Astrocyte of the spinal cord (primary cell): Measurements from ENCODE around the gene ETV4.

Source experiments
- DNase-seq: peaks from one replicate; pipeline ENCODE4 v3.0.0; 2011; ENCODE audit warnings: low read depth, low spot score
- H3K4me3 ChIP-seq: 2 replicates; pipeline ENCODE4 v1.5.1; 2011; ENCODE audit warnings: low read depth, mild to moderate bottlenecking, low read length, moderate library complexity
- CTCF ChIP-seq: IDR thresholded peaks from 2 replicates; pipeline ENCODE4 v1.5.1; 2012; ENCODE audit warnings: low read depth, mild to moderate bottlenecking, low read length, inconsistent platforms
- in situ Hi-C: cut with HindIII; loops from 2 replicates; pipeline ENCODE4 v1.10.0; 2017; ENCODE audit warnings: low sequenced_read_pairs

Gene ETV4

GRCh38 chr17:43573579-43574321 lies 27.6 kb upstream of the ETV4 start:
- no peak overlapping the region for H3K4me3 ChIP-seq
- in situ Hi-C loops: no loop called here
- TF ChIP-seq CTCF: no peak
- no peak for DNase-seq

GRCh38 chr17:43572368-43572980 lies 26.3 kb upstream of the ETV4 start:
- in situ Hi-C loops: no loop called here
- TF ChIP-seq CTCF: no peak
- no peak overlapping the region for H3K4me3 ChIP-seq
- DNase-seq: no peak

GRCh38 chr17:43570518-43570928 lies 24.4 kb upstream of the ETV4 start:
- no peak overlapping the region for H3K4me3 ChIP-seq
- in situ Hi-C loops: no loop called here
- peak; percentile 58 for DNase-seq
- no peak for TF ChIP-seq CTCF

- no peak for TF ChIP-seq CTCF
- no peak overlapping the region for H3K4me3 ChIP-seq
- no peak for DNase-seq
- in situ Hi-C loops: no loop called here
Observed at GRCh38 chr17:43568506-43569082, 22.5 kb upstream of the ETV4 start.

GRCh38 chr17:43563600-43564594 lies 17.8 kb upstream of the ETV4 start:
- in situ Hi-C loops: no loop called here
- no peak for TF ChIP-seq CTCF
- H3K4me3 ChIP-seq: no peak overlapping the region
- DNase-seq: no peak
